Measurements from ENCODE around the gene EPHB1. TPM values are rescaled to one million over a fixed set of nuclear protein-coding genes. Genes with fewer than 3 reads are reported as not detected.

EPHB1 gene
- polyA plus RNA-seq, 3 donors = 0.06 to 0.55 TPM; not detected in 1

DNA sequence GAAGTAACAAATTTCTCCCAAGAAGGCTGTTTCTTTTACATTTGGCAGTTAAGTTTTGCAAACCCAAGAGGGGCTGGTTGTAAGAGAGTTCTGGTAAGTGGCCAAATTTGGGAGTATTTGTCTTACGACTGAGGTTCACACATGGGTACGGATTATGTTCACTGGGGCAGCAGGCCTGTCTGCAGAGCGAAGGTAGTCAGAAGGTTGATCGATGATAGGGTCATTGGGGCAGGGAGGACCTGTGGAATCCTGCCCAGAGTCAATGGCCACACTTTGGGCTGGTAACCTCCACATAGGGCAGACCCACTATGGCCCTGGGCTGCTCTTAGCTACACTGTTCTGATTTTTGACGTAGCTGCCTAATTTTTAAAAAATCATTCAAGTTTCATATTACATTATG is 368.6 kb downstream of the EPHB1 start:
- no peak for DNase-seq
- H3K9me3 ChIP-seq (replicated peaks in 1 of 2; ENCODE audit: control insufficient read depth in 1 of 2, insufficient read depth in 1 of 2, low read length in 2 of 2) = no peaks in the 10 kb centered on the region
- peaks cover 1 to 5% (median 2%) of the 10 kb centered on the region in 3 donors for H3K27me3 Mint-ChIP-seq (ENCODE audit: low read depth in 3 of 3)
- no peaks in the 10 kb centered on the region for H3K79me2 ChIP-seq (ENCODE audit: insufficient read depth, low read length)
- TF ChIP-seq, protein P1, sequence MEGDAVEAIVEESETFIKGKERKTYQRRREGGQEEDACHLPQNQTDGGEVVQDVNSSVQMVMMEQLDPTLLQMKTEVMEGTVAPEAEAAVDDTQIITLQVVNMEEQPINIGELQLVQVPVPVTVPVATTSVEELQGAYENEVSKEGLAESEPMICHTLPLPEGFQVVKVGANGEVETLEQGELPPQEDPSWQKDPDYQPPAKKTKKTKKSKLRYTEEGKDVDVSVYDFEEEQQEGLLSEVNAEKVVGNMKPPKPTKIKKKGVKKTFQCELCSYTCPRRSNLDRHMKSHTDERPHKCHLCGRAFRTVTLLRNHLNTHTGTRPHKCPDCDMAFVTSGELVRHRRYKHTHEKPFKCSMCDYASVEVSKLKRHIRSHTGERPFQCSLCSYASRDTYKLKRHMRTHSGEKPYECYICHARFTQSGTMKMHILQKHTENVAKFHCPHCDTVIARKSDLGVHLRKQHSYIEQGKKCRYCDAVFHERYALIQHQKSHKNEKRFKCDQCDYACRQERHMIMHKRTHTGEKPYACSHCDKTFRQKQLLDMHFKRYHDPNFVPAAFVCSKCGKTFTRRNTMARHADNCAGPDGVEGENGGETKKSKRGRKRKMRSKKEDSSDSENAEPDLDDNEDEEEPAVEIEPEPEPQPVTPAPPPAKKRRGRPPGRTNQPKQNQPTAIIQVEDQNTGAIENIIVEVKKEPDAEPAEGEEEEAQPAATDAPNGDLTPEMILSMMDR (IDR thresholded peaks at IDR 0.05) = no peak
- intact Hi-C loops (cut with micrococcal nuclease) = no loop called here
- 93% methylated on average over 4 of the region's 5 CpGs for WGBS (ENCODE audit: insufficient coverage)
- H3K4me3 Mint-ChIP-seq = no peak overlapping the region
- H3K27ac ChIP-seq (ENCODE audit: low read depth in 1 of 2, low read length in 2 of 2) = no peak overlapping the region
- no peak overlapping the region for H3K9ac ChIP-seq (ENCODE audit: insufficient read depth, low read length, poor library complexity, severe bottlenecking)
- no peaks in the 10 kb centered on the region for H4K20me1 ChIP-seq (ENCODE audit: insufficient read depth, low read length)
- no peak overlapping the region for H3K4me3 ChIP-seq (replicated peaks in 1 of 3; ENCODE audit: low read depth in 2 of 3, low read length in 3 of 3)
- peaks cover 0 to 4% (median 2%) of the 10 kb centered on the region in 7 donors for H3K9me3 Mint-ChIP-seq
- no peaks in the 10 kb centered on the region for H3K36me3 ChIP-seq (replicated peaks in 1 of 2; ENCODE audit: control insufficient read depth in 1 of 2, insufficient read depth in 2 of 2, low read length in 2 of 2)
- no peaks in the 10 kb centered on the region for H3K4me1 ChIP-seq (ENCODE audit: control insufficient read depth in 1 of 2, insufficient read depth in 2 of 2, low read length in 2 of 2)
- no peaks in the 10 kb centered on the region for H3K27me3 ChIP-seq (ENCODE audit: control insufficient read depth in 2 of 2, insufficient read depth in 2 of 2, low read length in 2 of 2)
- no peaks in the 10 kb centered on the region for H3K4me1 Mint-ChIP-seq
- no peak overlapping the region for H3K4me2 ChIP-seq (replicated peaks; ENCODE audit: extremely low read depth, low read length, poor library complexity, severe bottlenecking)
- H3K27ac Mint-ChIP-seq = no peak overlapping the region
- no peak overlapping the region for H2AFZ ChIP-seq (ENCODE audit: insufficient read depth, low read depth, low read length, poor library complexity, severe bottlenecking)
- no peaks in the 10 kb centered on the region for H3K36me3 Mint-ChIP-seq

DNA sequence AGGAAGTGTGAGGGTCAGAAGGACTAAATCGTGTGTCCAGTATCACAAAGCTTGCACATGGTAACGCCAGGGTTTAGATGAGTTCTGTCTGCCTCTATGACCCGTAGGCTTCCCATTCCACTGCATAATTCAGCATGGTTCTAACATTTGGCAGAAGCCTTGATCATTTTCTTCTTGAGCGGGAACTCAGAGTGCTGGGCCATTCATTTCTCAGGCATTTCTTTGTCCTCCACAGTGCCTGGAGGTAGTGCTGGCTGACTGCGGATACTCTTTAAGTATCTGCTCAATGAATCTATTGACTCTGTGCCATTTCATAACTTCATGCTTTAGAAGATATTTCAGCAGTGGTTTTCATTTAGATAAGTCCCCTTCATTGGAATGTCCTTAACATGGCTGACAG is 370.2 kb downstream of the EPHB1 start:
- intact Hi-C loops (cut with micrococcal nuclease) = no loop called here

More for the DNA sequence above, 370.2 kb downstream of the EPHB1 start:
- Histone ChIP-seq H2AFZ (ENCODE audit: insufficient read depth, low read depth, low read length, poor library complexity, severe bottlenecking) (no peak overlapping the region), H3K79me2 (ENCODE audit: insufficient read depth, low read length) (no peaks in the 10 kb centered on the region), H3K9me3 (replicated peaks in 1 of 2; ENCODE audit: control insufficient read depth in 1 of 2, insufficient read depth in 1 of 2, low read length in 2 of 2) (no peaks in the 10 kb centered on the region), H3K4me2 (replicated peaks; ENCODE audit: extremely low read depth, low read length, poor library complexity, severe bottlenecking) (no peak overlapping the region), H4K20me1 (ENCODE audit: insufficient read depth, low read length) (no peaks in the 10 kb centered on the region), H3K27ac (ENCODE audit: low read depth in 1 of 2, low read length in 2 of 2) (no peak overlapping the region), H3K9ac (ENCODE audit: insufficient read depth, low read length, poor library complexity, severe bottlenecking) (no peak overlapping the region), H3K4me3 (replicated peaks in 1 of 3; ENCODE audit: low read depth in 2 of 3, low read length in 3 of 3) (no peak overlapping the region), H3K4me1 (ENCODE audit: control insufficient read depth in 1 of 2, insufficient read depth in 2 of 2, low read length in 2 of 2) (no peaks in the 10 kb centered on the region), H3K27me3 (ENCODE audit: control insufficient read depth in 2 of 2, insufficient read depth in 2 of 2, low read length in 2 of 2) (no peaks in the 10 kb centered on the region), H3K36me3 (replicated peaks in 1 of 2; ENCODE audit: control insufficient read depth in 1 of 2, insufficient read depth in 2 of 2, low read length in 2 of 2) (no peaks in the 10 kb centered on the region)
- Mint-ChIP-seq H3K36me3 (no peaks in the 10 kb centered on the region), H3K9me3 (peaks cover 0 to 4% (median 2%) of the 10 kb centered on the region in 7 donors), H3K27ac (no peak overlapping the region), H3K4me1 (no peaks in the 10 kb centered on the region), H3K4me3 (no peak overlapping the region), H3K27me3 (ENCODE audit: low read depth in 3 of 3) (peaks cover 0 to 5% (median 5%) of the 10 kb centered on the region in 3 donors)
- DNase-seq = no peak
- TF ChIP-seq, protein P1 (IDR thresholded peaks at IDR 0.05) = no peak
- WGBS (ENCODE audit: insufficient coverage) = 96% methylated on average over 4 of the region's 5 CpGs
